ENCODE data around the gene TNS4. TPM values are rescaled to one million over a fixed set of nuclear protein-coding genes. Genes with fewer than 3 reads are reported as not detected.

Gene TNS4
- total RNA-seq, 1 experiment from 2014 or later, result 0.59 TPM

- Histone ChIP-seq H3K4ac (ENCODE audit: low read depth, low read length) (no peak overlapping the region), H2AK5ac (ENCODE audit: insufficient read length, low read length) (no peak overlapping the region), H3K14ac (ENCODE audit: insufficient read depth, low read length) (no peak overlapping the region), H3K79me1 (ENCODE audit: insufficient read depth, low read depth, low read length, poor library complexity, severe bottlenecking) (no peaks in the 10 kb centered on the region), H2BK120ac (ENCODE audit: low read depth, low read length, poor library complexity, severe bottlenecking) (no peak overlapping the region), H4K91ac (ENCODE audit: insufficient read length, low read depth, low read length) (no peak overlapping the region), H2BK5ac (ENCODE audit: insufficient read length, low read length) (no peak overlapping the region), H2BK12ac (ENCODE audit: insufficient read length, low read depth, low read length) (no peak overlapping the region), H3K18ac (ENCODE audit: insufficient read length, low read depth, low read length) (no peak overlapping the region), H3K9ac (ENCODE audit: extremely low read depth, insufficient read length, low read length) (no peak overlapping the region), H3K27ac (ENCODE audit: insufficient read length, low read depth, low read length) (peak overlapping the region; percentile 2), H4K8ac (replicated peaks; ENCODE audit: insufficient read length, low read depth, low read length) (no peak overlapping the region), H3T11ph (ENCODE audit: low read length) (no peak overlapping the region), H3K23ac (ENCODE audit: insufficient read length, low read depth, low read length) (no peak overlapping the region), H3K4me1 (ENCODE audit: insufficient read depth, low read length) (peaks cover 6% of the 10 kb centered on the region), H2BK20ac (ENCODE audit: low read depth, low read length, poor library complexity, severe bottlenecking) (no peak overlapping the region), H3K27me3 (ENCODE audit: insufficient read depth, low read length) (no peaks in the 10 kb centered on the region; the same call in 1 of the 2 replicates), H4K20me1 (ENCODE audit: control insufficient read depth, insufficient read depth, insufficient read length) (no peaks in the 10 kb centered on the region), H3K79me2 (ENCODE audit: insufficient read depth, low read length) (no peaks in the 10 kb centered on the region), H2BK15ac (ENCODE audit: low read depth, low read length) (no peak overlapping the region), H3K9me3 (ENCODE audit: control insufficient read depth, low read depth, low read length) (no peaks in the 10 kb centered on the region), H2AFZ (ENCODE audit: low read length) (no peak overlapping the region), H3K56ac (ENCODE audit: insufficient read length, low read depth, low read length) (no peak overlapping the region), H3K4me2 (ENCODE audit: insufficient read depth, insufficient read length, low read length) (no peak overlapping the region), H4K5ac (ENCODE audit: insufficient read length, low read depth, low read length) (no peak overlapping the region), H3K23me2 (ENCODE audit: insufficient read length, low read depth, low read length, poor library complexity, severe bottlenecking) (no peaks in the 10 kb centered on the region)
- H3K4me3 Mint-ChIP-seq, result peak overlapping the region in 1 of 2 experiments; percentile 58; a peak in 1 of 5 replicates
- H3K27ac Mint-ChIP-seq, result peak overlapping the region in 2 of 3 experiments; percentile 81 to 93; a peak in 5 of 7 replicates
- peaks cover 43 to 48% of the 10 kb centered on the region in 2 experiments for H3K4me1 Mint-ChIP-seq
- no peaks in the 10 kb centered on the region for H3K9me3 Mint-ChIP-seq
- H3K36me3 Mint-ChIP-seq (ENCODE audit: insufficient read depth in 1 of 3, low read depth in 3 of 3), result no peaks in the 10 kb centered on the region
- no CpG with 5 or more reads among the region's 2 CpGs for WGBS (ENCODE audit: extremely low coverage, insufficient read length, low lambda C conversion rate)
- peaks cover 6% of the 10 kb centered on the region for H3K27me3 Mint-ChIP-seq (ENCODE audit: low read depth)
- no peak for TF ChIP-seq CTCF (conservative IDR thresholded peaks at IDR 0.05)
- no peak for DNase-seq
Observed at GRCh38 chr17:40490982-40491381, 10.4 kb downstream of the TNS4 start.
